ENCODE measurements around the gene CITED4.

DNA sequence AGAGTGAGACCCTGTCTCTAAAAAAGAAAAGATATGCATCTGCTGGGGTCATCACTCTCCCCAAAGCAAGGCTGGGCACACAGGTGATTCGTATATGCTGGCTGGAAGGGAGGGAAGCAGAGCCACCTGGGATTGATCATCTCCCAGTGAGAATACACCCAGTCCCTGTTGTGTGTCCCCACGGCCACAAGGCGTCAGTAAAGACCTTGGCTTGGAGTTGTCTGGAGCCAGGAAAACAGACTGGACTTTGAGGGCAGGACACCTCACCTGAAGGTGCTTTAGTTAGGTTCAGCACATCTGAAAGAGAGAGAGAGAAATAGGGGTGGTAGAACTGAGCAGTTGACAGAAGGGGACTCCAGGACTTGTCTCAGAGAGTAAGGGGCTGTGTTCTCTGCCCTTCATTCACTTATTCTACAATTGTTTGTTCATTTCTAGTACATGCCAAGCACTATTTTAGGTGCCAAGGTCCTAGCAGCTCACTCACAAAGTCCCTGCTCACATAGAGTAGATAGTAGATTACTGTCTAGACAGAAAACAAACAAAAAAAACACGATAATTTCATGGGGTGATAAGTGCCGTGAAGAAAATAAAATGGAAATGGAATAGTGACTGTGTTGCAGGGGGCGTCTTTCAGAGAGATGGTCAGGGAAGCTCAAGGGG is 13.5 kb downstream of the CITED4 start:
- TF ChIP-seq EP300 (IDR thresholded peaks at IDR 0.05; ENCODE audit: borderline replicate concordance in 1 of 2, low read depth in 1 of 2, low read length in 1 of 2): no peak
- TF ChIP-seq FOXJ3 (CRISPR knock-in tag; IDR thresholded peaks at IDR 0.05): no peak
- TF ChIP-seq CTCF (IDR thresholded peaks at IDR 0.05): peak; percentile 91
- TF ChIP-seq, protein P1, sequence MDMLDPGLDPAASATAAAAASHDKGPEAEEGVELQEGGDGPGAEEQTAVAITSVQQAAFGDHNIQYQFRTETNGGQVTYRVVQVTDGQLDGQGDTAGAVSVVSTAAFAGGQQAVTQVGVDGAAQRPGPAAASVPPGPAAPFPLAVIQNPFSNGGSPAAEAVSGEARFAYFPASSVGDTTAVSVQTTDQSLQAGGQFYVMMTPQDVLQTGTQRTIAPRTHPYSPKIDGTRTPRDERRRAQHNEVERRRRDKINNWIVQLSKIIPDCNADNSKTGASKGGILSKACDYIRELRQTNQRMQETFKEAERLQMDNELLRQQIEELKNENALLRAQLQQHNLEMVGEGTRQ (IDR thresholded peaks at IDR 0.05; ENCODE audit: borderline replicate concordance, low read depth, low read length): no peak
- TF ChIP-seq POLR2AphosphoS5 (IDR thresholded peaks at IDR 0.05; ENCODE audit: low read depth, low read length): no peak
- no peak for TF ChIP-seq EZH2phosphoT487 (IDR thresholded peaks at IDR 0.05; ENCODE audit: borderline replicate concordance, low read depth)
- TF ChIP-seq TCF12 (IDR thresholded peaks at IDR 0.05): peak; percentile 48; the same call in 1 of the 2 replicates
- no peak for TF ChIP-seq YY1 (IDR thresholded peaks at IDR 0.05; ENCODE audit: low read depth)
- no peak for TF ChIP-seq REST (IDR thresholded peaks at IDR 0.05; ENCODE audit: low read depth, low read length)
- TF ChIP-seq FOXM1 (IDR thresholded peaks at IDR 0.05; ENCODE audit: low read depth): no peak
- TF ChIP-seq PBX3 (IDR thresholded peaks at IDR 0.05): no peak
- TF ChIP-seq JUND (IDR thresholded peaks at IDR 0.05): no peak
